NK-92 (cell line): ENCODE measurements around the gene MT2A.
"Not testable (repeated sequence)": the region's sequence is repeated elsewhere in the genome, so short reads cannot be mapped to it uniquely, and the experiment has no call there.

Experiments
- DNase-seq: peaks from one replicate; lab custom pipeline; 2025; ENCODE audit not compliant: unreplicated experiment; lab: John Stamatoyannopoulos, UW

MT2A gene

DNA sequence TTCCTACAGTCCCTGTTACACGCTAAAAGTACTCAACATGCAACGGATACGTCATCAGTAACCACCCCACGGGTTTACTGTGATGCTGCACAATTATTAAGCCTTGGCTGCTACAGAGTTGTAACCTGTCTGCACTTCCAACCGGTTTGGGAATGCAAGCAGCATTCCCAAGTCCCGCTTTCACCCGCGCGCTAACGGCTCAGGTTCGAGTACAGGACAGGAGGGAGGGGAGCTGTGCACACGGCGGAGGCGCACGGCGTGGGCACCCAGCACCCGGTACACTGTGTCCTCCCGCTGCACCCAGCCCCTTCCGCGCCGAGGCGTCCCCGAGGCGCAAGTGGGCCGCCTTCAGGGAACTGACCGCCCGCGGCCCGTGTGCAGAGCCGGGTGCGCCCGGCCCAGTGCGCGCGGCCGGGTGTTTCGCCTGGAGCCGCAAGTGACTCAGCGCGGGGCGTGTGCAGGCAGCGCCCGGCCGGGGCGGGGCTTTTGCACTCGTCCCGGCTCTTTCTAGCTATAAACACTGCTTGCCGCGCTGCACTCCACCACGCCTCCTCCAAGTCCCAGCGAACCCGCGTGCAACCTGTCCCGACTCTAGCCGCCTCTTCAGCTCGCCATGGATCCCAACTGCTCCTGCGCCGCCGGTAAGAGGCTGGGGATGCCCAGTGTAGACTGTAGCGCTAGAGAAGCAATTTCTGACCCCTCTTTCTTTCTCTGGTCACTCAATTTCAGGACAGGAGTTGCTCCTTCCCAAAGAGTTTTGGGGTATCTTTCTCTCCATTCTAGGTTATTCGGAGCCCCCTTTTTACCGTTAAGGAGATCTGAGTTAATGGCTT is at the start of gene MT2A:
TSS of gene MT2A (plus strand) at position 542 of the 833 bp plus-strand sequence. CDS start at position 614, 72 bp downstream.
- no peak for DNase-seq

DNA sequence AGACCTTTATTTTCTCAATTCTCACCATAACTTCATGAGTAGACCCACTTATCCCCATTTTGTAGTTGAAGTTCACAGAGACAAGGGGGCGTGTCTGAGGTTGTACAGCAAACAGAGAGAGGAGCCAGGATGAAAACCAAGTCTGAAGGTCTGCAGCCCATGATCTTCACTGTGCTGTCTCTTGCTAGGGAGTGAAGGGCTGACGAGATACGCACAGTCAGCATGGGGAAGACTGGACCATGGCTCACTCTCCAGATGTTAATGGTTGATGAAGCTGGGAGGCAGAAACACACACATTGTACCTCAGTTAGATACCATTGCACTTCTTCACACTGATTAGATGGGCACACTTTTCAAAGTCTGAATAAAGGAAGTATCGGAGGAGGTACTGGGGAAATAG is 49.3 kb upstream of the MT2A start:
- no peak for DNase-seq

DNA sequence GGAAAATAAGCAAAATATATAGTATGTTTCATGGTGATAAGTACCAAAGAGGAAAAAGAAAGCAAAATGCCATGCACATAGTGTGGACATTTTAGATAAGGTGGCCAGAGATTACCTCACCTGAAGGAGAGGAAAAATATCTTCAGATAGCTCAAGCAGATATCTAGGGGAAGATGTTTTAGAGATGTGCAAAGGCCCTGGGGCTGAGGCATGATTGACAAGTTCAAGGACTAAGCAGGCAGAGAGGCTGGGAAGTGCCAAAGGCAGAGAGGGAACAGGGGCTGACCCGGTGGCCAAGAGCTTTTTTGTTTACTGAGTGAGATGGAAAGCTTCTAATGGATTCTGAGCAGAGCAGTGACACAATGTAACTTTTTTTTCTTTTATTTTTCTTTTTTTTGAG is 47.9 kb upstream of the MT2A start:
- DNase-seq, result no peak

GRCh38 chr16:56561126-56561525 is 47.3 kb upstream of the MT2A start:
- DNase-seq, result no peak

DNA sequence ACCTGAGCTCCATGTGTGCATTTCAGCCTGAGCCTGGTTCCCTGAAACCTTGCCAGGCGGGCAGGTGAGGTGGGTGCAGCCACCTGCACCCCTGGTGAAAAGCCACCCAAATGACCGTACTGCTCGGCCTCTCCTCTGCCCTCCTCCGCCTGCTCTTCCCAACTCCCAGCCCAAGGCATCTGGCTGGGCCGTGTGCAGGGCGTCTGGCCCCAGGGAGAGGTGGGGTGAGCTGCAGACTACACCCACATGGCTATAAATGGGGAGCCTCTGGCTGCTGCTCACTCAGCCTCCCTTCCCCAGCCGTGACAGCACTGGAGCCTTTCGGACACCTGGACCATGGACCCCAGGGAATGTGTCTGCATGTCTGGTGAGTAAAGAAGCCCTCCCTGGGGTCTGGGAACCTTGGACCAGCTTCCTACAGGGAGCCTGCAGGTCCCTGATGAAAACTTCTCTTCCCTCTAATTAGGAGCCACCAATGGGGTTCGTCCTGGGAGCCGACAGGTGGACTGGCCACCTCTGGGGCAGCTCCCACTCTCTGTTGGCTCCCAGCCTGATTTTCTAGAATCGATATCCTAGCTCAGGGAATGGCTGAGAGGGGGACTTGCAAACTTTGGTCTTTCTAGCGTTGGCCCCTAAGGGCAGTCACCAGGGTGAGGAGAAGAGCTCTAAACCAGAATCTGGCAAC is 43.4 kb upstream of the MT2A start, which contains the start of gene MT4:
TSS of gene MT4 (plus strand) at position 281 of the 685 bp plus-strand sequence. CDS start at position 337, 56 bp downstream.
- no peak for DNase-seq

DNA sequence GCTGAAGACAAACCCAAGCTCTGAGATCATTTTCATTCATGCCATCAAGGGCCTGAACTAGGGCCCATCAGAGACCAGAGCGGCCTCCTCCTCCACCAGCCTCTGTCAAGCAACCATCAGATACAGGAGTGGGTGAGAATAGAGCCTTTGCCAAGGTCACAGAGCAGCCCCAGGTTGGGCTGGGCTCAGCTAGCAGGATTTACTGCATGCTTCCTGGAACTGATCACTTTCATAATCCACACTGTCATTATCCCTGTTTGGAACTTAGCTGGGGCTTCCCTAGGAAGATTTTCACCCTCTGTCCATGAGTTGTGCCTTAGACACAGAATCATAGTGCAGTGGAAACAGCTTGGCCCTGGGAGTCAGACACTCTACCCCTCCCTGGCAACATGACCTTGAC is 38.4 kb upstream of the MT2A start:
- no peak for DNase-seq

- DNase-seq, result no peak
These were observed 36.9 kb upstream of the MT2A start for GRCh38 chr16:56571525-56571924.

DNA sequence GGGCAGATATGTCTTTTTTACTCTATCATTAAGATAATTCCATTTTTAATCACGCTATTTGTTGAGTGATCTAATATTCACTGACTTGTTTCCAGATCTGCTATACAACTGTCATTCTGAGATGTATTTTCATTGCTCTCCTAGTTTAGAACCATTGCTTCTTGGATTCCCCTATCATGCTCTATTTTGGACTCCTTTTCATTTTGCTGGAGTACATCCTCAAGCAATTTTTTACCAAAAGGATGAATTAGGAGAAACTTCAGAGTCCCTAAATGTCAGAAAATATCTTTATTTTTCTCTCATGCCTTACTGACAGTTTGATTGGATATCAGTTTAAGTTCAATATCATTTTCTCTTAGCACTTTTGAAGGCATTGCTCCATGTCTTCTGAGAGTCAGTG is 33.8 kb upstream of the MT2A start:
- DNase-seq, result no peak

GRCh38 chr16:56576585-56577299 is 31.6 kb upstream of the MT2A start:
- DNase-seq, result no peak

- no peak for DNase-seq
These were observed 31.1 kb upstream of the MT2A start for GRCh38 chr16:56577300-56577625.

- DNase-seq, result no peak
These were observed 27.9 kb upstream of the MT2A start for GRCh38 chr16:56580391-56581048.

GRCh38 chr16:56582911-56583310 is 25.5 kb upstream of the MT2A start:
- not testable (repeated sequence) for DNase-seq

DNA sequence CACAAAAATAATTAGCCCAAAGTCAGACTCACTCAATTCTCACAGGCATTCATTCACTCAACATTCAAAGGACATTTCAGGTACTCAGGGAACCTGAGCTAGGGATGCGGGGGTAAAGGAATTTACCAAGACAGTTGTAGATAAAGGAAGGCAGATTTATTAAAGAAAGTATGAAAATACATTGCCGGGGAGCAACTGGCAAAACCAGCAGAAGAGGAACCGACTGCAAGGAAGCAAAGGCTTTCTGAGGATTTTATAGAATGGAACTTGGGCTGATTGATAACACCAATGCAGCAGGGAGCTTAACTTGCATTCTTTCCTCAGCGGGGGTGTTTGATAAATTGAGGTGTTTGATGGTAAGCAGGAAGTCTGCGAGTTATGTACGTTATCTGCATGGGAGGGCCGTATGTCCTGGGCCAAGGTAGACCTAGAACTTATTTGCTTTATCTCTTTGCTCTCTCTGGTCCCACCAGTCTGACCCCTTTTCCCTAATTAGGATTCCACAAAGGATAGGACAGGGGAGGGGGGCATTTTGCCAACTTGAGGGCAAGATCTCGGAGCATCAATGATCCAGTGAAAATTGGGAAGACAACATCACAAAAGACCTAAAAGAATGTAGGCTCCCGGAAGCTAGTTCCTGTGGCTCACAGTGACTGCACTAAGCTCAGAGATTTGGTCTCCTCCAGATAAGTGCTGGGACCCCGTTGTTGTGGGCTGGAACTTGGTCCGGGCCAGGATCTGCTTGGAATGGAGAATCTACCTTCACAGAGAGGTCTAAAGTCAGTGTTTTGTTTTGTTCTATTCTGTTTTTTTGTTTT is 24.8 kb upstream of the MT2A start:
- no peak for DNase-seq

- no peak for DNase-seq
These were observed 24.1 kb upstream of the MT2A start for GRCh38 chr16:56584276-56584675.

DNA sequence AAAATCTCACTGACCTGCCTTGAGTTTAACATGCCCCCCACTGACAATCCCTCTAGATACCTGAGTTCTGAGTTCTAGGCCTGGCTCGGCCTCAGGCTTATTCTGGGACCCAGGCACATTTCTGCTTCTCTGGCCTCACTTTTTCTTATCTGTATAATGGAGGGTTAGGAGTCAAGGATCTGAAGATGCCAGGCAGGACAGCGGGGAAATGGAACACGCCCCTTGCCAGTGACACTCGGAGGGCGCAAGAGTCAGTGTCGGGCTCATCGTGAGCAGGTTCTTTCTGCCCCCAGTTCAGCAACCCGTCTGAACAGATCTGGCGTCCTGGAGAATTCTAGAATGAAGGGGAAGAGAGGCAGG is 19.6 kb upstream of the MT2A start:
- DNase-seq, result no peak

GRCh38 chr16:56589141-56590039 is 19.0 kb upstream of the MT2A start, which contains the start of gene MT3:
TSS of gene MT3 (plus strand) at chr16:56589528. CDS start at chr16:56589591, 63 bp downstream.
- DNase-seq, result no peak

DNA sequence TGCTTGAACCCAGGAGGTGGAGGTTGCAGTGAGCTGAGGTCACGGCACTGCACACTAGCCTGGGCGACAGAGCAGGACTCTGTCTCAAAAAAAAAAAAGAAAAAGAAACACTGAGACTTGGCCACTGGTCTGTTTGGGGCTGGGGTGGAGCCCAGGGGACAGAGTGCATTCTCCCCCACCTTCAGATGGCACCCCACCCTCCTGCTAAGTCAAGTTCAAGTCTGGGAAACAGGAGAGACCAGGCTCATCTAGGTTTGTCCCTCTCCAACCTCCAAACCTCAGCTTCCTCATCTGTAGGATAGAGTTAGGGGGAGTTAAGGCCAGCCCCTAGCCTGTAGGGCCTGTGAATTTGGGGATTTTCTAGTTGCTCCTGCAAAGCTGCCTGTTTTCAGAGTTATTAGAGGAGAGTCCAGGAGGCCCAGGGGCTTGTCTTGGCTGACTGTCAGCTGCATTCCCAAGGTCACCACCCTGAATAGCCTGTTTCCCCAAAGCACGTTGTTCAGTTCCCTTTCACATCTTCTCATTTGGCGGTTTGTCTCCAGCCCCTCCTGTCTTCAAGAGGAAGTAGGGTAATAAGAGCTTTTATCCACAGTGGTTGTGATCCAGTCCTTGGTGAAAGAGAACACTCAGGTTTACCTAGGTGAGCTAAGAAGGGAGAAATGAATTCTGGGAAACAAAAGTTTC is 16.9 kb upstream of the MT2A start:
- no peak for DNase-seq

DNA sequence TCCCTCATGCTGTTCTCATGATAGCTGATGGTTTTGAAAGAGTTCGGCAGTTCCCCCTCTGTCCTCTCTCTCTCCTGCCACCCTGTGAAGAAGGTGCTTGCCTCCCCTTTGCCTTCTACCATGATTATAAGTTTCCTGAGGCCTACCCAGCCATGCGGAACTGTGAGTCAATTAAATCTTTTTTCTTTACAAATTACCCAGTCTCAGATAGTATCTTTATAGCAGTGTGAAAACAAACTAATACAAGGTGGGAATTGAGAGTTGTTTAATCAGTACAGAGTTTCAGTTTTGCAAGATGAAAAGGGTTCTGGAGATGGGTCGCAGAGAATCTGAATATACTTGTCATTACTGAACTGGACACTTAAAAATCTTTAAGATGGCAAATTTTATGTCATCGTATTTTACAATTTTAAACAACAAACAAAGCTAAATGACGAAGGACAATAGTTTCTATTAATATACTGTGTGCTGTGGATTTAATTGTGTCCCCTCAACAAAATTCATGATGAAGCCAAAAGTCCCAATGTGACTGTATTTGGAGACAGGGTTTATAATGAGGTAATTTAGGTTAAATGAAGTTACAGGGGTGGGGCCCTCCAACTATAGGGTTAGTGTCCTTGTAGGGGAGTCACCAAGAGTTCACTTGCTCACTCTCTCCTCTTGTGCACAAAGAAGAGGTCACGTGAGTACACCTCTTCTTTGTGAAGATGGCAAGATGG is 14.7 kb upstream of the MT2A start:
- no peak for DNase-seq
